ENCODE results near the gene TAF4.

The TAF4 gene

GRCh38 chr20:61932199-61932592 lies 133.5 kb downstream of the TAF4 start:
- DNase-seq (ENCODE audit: low read depth in 2 of 2): no peak

- DNase-seq (ENCODE audit: low read depth in 2 of 2): no peak
Observed at GRCh38 chr20:61931476-61932198, 134.0 kb downstream of the TAF4 start.

GRCh38 chr20:61930776-61931475 lies 134.8 kb downstream of the TAF4 start:
- no peak for DNase-seq (ENCODE audit: low read depth in 2 of 2)

GRCh38 chr20:61929971-61930666 lies 135.6 kb downstream of the TAF4 start:
- no peak for DNase-seq (ENCODE audit: low read depth in 2 of 2)

GRCh38 chr20:61929561-61929960 lies 136.1 kb downstream of the TAF4 start:
- no peak for DNase-seq (ENCODE audit: low read depth in 2 of 2)

- no peak for DNase-seq (ENCODE audit: low read depth in 2 of 2)
Observed at GRCh38 chr20:61927826-61928541, 137.7 kb downstream of the TAF4 start.

GRCh38 chr20:61927193-61927825 lies 138.4 kb downstream of the TAF4 start:
- DNase-seq (ENCODE audit: low read depth in 2 of 2): no peak

GRCh38 chr20:61926796-61927192 lies 138.9 kb downstream of the TAF4 start:
- DNase-seq (ENCODE audit: low read depth in 2 of 2): no peak

GRCh38 chr20:61926253-61926613 lies 139.4 kb downstream of the TAF4 start:
- DNase-seq (ENCODE audit: low read depth in 2 of 2): no peak

GRCh38 chr20:61925555-61926252 lies 140.0 kb downstream of the TAF4 start:
- DNase-seq (ENCODE audit: low read depth in 2 of 2): no peak

- no peak for DNase-seq (ENCODE audit: low read depth in 2 of 2)
Observed at GRCh38 chr20:61924858-61925554, 140.7 kb downstream of the TAF4 start.
